ENCODE results near the gene METAP1.
"Not testable (repeated sequence)": the region's sequence is repeated elsewhere in the genome, so short reads cannot be mapped to it uniquely, and the experiment has no call there.

Gene METAP1

DNA sequence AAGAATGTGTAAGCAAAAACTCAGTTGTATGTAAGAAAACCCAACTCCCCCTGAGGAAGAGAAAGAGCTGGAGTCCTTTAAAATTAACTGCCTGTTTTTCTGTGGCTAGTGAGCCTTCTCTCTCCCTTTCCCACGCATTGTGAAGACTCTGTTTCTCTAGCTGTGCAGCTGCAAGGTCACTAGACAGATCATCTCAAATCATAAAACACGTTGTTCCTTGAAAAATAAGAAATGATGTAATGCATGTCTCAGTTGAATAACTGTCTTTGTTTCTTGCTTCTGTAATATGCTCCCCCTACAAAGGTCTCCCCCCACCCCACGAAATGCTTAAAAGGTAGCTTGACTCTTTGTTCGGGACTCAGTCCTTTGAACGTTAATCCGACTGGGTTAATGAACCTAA, 85.3 kb downstream of the METAP1 start:
- DNase-seq (ENCODE audit: low read depth); H3K27me3 ChIP-seq (replicated peaks; ENCODE audit: control insufficient read depth, insufficient read depth, low read length); H3K9me3 ChIP-seq (ENCODE audit: control insufficient read depth, low read length); H3K4me3 ChIP-seq (ENCODE audit: low read length); H3K9ac ChIP-seq (ENCODE audit: low read length): not testable (repeated sequence)
- Histone ChIP-seq H3K4me1 (ENCODE audit: control insufficient read depth, insufficient read depth, low read length) (peaks cover 34% of the 10 kb centered on the region), H3K36me3 (ENCODE audit: control insufficient read depth, insufficient read depth, low read length, severe bottlenecking) (peaks cover 100% of the 10 kb centered on the region)

DNA sequence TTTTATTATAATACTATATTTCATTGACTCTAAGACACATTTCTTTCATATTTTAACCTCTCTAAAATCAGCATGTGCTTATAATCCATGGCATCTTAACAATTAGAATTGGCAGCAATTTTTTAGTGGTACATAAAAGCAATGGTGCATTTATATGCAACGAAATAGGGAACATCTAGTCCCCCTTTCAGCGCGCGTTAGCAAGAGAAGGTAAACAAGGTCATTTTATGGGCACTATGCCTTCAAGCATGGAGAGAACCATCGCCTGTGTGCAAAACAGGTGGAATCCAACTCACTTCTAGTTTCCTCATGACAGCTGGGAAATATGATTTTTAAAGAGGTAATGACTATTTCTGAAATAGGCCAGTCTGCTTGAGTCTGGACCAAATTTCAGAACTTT, 86.7 kb downstream of the METAP1 start:
- Histone ChIP-seq H3K36me3 (ENCODE audit: control insufficient read depth, insufficient read depth, low read length, severe bottlenecking) (peaks cover 90% of the 10 kb centered on the region), H3K9ac (ENCODE audit: low read length) (no peak overlapping the region), H3K4me3 (ENCODE audit: low read length) (no peak overlapping the region)

GRCh38 chr4:99084595-99084994, 89.1 kb downstream of the METAP1 start:
- Histone ChIP-seq H3K4me3 (ENCODE audit: low read length) (no peak overlapping the region), H3K9ac (ENCODE audit: low read length) (no peak overlapping the region), H3K36me3 (ENCODE audit: control insufficient read depth, insufficient read depth, low read length, severe bottlenecking) (peaks cover 66% of the 10 kb centered on the region), H3K9me3 (ENCODE audit: control insufficient read depth, low read length) (no peaks in the 10 kb centered on the region), H3K4me1 (ENCODE audit: control insufficient read depth, insufficient read depth, low read length) (peaks cover 40% of the 10 kb centered on the region), H3K27me3 (replicated peaks; ENCODE audit: control insufficient read depth, insufficient read depth, low read length) (no peaks in the 10 kb centered on the region)
- no peak for DNase-seq (ENCODE audit: low read depth)

More for the DNA sequence above, 86.7 kb downstream of the METAP1 start:
- DNase-seq (ENCODE audit: low read depth) = no peak
- Histone ChIP-seq H3K9me3 (ENCODE audit: control insufficient read depth, low read length) (no peaks in the 10 kb centered on the region), H3K4me1 (ENCODE audit: control insufficient read depth, insufficient read depth, low read length) (peaks cover 45% of the 10 kb centered on the region), H3K27me3 (replicated peaks; ENCODE audit: control insufficient read depth, insufficient read depth, low read length) (no peaks in the 10 kb centered on the region)

DNA sequence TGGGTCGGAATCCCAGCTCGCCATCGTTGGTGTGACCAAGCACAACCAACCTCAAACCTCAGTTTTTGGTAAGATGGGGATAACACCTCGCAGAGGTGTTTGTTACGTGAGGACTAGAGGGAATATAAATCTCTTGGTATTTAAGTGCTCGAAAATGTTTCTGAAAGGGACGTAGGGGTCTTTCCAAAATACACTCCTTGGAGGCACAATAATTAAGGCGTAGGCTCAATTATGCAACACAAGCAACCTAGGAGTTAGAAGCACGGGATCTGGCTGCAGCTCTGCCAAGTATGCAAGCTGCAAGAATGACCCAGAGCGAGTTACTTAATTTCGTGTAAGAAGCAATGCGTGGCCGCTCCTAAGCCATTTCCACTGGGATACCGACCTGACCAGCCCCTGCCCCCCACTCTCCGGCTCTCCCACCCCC, 92.5 kb downstream of the METAP1 start:
- DNase-seq (ENCODE audit: low read depth) = peak; percentile 91
- peaks cover 54% of the 10 kb centered on the region for H3K4me1 ChIP-seq (ENCODE audit: control insufficient read depth, insufficient read depth, low read length)
- H3K9me3 ChIP-seq (ENCODE audit: control insufficient read depth, low read length) = no peaks in the 10 kb centered on the region
- H3K27me3 ChIP-seq (replicated peaks; ENCODE audit: control insufficient read depth, insufficient read depth, low read length) = no peaks in the 10 kb centered on the region
- peak overlapping the region; percentile 100 for H3K9ac ChIP-seq (ENCODE audit: low read length)
- H3K4me3 ChIP-seq (ENCODE audit: low read length) = peak overlapping the region; percentile 100
- peaks cover 31% of the 10 kb centered on the region for H3K36me3 ChIP-seq (ENCODE audit: control insufficient read depth, insufficient read depth, low read length, severe bottlenecking)

DNA sequence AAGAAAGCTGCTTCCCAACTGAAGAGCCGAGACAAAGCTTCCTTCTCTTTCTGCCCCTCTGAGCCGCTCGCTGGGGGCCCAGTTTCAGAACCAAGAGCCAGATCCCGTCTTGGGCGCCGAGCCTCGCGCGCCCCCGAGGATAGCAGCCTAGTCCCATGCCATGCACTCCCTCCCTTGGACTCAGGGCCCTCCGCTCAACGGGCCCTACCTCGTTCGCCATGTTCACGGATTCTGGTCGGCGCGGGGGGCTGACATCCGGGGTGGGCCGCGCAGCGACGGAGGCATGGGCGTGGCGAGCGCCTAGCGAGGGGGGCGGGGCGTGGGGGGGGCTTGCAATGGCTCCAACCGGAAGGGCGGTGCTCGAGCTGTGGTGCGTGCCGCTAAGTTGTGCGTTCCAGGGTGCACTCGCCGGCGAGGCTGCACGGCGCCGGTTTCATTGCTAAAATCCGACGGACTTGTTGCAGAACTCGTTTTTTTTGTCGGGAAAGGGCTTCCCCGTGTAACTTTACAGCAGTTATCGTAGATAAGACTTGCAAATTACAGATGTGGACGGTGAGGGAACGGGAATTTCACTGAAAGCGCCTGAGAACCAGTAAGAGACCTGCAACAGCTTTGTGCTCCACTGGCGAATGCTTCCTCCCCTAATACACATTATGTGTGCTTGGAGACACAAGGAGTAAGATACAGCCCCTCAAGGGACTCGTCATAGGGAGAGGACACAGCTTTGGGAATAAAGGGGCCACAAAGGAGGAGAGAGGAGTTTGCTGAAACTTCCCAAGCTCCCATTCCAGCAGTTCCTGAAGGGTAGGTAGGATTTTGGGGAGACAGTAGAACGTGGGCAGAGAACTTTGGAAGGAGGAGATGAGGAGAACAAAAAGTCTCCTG, 93.2 kb downstream of the METAP1 start, which contains the start of gene ADH5:
TSS of gene ADH5 (minus strand) at position 308 of the 885 bp plus-strand sequence. CDS start at position 220, 88 bp downstream.
- peak; percentile 93 for DNase-seq (ENCODE audit: low read depth)
- peaks cover 56% of the 10 kb centered on the region for H3K4me1 ChIP-seq (ENCODE audit: control insufficient read depth, insufficient read depth, low read length)
- H3K36me3 ChIP-seq (ENCODE audit: control insufficient read depth, insufficient read depth, low read length, severe bottlenecking) = peaks cover 24% of the 10 kb centered on the region
- H3K9ac ChIP-seq (ENCODE audit: low read length) = peak within 1 kb of the TSS; percentile 100
- H3K27me3 ChIP-seq (replicated peaks; ENCODE audit: control insufficient read depth, insufficient read depth, low read length) = no peaks in the 10 kb centered on the region
- H3K4me3 ChIP-seq (ENCODE audit: low read length) = peak within 1 kb of the TSS; percentile 100
- no peaks in the 10 kb centered on the region for H3K9me3 ChIP-seq (ENCODE audit: control insufficient read depth, low read length)

- Histone ChIP-seq H3K36me3 (ENCODE audit: control insufficient read depth, insufficient read depth, low read length, severe bottlenecking) (peaks cover 5% of the 10 kb centered on the region), H3K27me3 (replicated peaks; ENCODE audit: control insufficient read depth, insufficient read depth, low read length) (no peaks in the 10 kb centered on the region), H3K9ac (ENCODE audit: low read length) (peak overlapping the region; percentile 100), H3K4me3 (ENCODE audit: low read length) (peak overlapping the region; percentile 100), H3K4me1 (ENCODE audit: control insufficient read depth, insufficient read depth, low read length) (peaks cover 38% of the 10 kb centered on the region), H3K9me3 (ENCODE audit: control insufficient read depth, low read length) (no peaks in the 10 kb centered on the region)
- peak; percentile 50 for DNase-seq (ENCODE audit: low read depth)
Observed at GRCh38 chr4:99090481-99091215, 95.1 kb downstream of the METAP1 start.

DNA sequence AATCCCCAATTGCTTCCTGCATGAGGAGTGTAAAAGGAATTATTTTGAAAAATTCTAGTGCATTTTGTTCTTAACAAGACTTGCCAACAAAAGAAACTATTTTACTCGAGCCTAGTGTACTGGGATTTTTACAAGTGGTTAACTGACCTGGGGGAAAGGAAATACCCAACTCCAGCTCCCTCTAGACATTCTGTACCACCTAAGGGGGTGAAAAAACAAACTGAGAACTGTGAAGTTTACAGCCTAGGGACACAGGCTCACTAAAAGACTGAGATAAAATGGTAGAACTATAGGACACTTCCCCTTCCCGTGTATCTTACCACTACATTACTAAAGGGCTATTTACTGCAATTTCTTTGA, 95.7 kb downstream of the METAP1 start:
- H3K9me3 ChIP-seq (ENCODE audit: control insufficient read depth, low read length) = no peaks in the 10 kb centered on the region
- H3K4me3 ChIP-seq (ENCODE audit: low read length) = peak overlapping the region; percentile 100

DNA sequence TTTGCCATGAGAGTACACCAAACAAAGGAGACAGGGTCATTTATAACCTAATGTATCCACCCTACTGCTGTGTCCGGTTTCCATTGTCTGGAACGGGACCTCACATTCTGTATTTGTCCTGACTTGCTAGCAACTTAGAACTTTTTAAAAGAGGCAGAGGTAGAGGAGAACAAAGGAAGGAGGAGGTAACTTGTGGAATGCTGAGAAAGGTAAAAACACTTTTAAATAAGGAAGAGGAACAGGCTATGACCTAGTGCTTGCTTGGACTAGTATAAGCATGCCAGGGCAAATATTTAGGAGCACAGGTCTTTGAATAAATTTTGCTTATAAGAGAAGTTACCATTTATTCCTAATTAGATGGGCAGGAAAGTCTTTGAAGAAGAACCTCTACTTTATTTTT, 96.3 kb downstream of the METAP1 start:
- DNase-seq (ENCODE audit: low read depth); H3K9me3 ChIP-seq (ENCODE audit: control insufficient read depth, low read length); H3K36me3 ChIP-seq (ENCODE audit: control insufficient read depth, insufficient read depth, low read length, severe bottlenecking); H3K27me3 ChIP-seq (replicated peaks; ENCODE audit: control insufficient read depth, insufficient read depth, low read length): not testable (repeated sequence)
- peak overlapping the region; percentile 100 for H3K4me3 ChIP-seq (ENCODE audit: low read length)
- peaks cover 28% of the 10 kb centered on the region for H3K4me1 ChIP-seq (ENCODE audit: control insufficient read depth, insufficient read depth, low read length)
- H3K9ac ChIP-seq (ENCODE audit: low read length) = peak overlapping the region; percentile 100

More for the DNA sequence above, 95.7 kb downstream of the METAP1 start:
- Histone ChIP-seq H3K36me3 (ENCODE audit: control insufficient read depth, insufficient read depth, low read length, severe bottlenecking) (no peaks in the 10 kb centered on the region), H3K9ac (ENCODE audit: low read length) (peak overlapping the region; percentile 100), H3K4me1 (ENCODE audit: control insufficient read depth, insufficient read depth, low read length) (peaks cover 33% of the 10 kb centered on the region), H3K27me3 (replicated peaks; ENCODE audit: control insufficient read depth, insufficient read depth, low read length) (no peaks in the 10 kb centered on the region)
- DNase-seq (ENCODE audit: low read depth) = peak; percentile 21

- no peaks in the 10 kb centered on the region for H3K36me3 ChIP-seq (ENCODE audit: control insufficient read depth, insufficient read depth, low read length, severe bottlenecking)
- H3K27me3 ChIP-seq (replicated peaks; ENCODE audit: control insufficient read depth, insufficient read depth, low read length) = no peaks in the 10 kb centered on the region
Observed at GRCh38 chr4:99099311-99099710, 103.8 kb downstream of the METAP1 start.

DNA sequence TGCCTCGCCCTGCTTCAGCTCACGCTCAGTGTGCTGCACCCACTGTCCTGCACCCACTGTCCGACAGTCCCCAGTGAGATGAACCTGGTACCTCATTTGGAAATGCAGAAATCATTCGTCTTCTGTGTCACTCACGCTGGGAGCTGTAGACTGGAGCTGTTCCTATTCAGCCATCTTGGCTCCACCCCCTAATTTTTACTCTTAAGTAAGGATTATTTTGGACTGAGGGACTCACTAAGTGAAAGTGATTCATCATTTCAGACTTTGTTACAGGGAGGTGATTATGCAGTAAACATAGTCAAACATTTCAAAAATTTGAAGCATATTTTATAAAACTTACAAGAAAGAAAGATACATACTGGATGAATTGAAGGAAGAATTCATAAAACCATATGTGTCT, 104.3 kb downstream of the METAP1 start:
- H3K4me1 ChIP-seq (ENCODE audit: control insufficient read depth, insufficient read depth, low read length) = peaks cover 41% of the 10 kb centered on the region
- H3K4me3 ChIP-seq (ENCODE audit: low read length) = peak overlapping the region; percentile 19
- peak overlapping the region; percentile 51 for H3K9ac ChIP-seq (ENCODE audit: low read length)
- peak; percentile 46 for DNase-seq (ENCODE audit: low read depth)
- H3K36me3 ChIP-seq (ENCODE audit: control insufficient read depth, insufficient read depth, low read length, severe bottlenecking); H3K27me3 ChIP-seq (replicated peaks; ENCODE audit: control insufficient read depth, insufficient read depth, low read length); H3K9me3 ChIP-seq (ENCODE audit: control insufficient read depth, low read length): not testable (repeated sequence)

More at GRCh38 chr4:99099311-99099710, 103.8 kb downstream of the METAP1 start:
- no peak for DNase-seq (ENCODE audit: low read depth)
- no peaks in the 10 kb centered on the region for H3K9me3 ChIP-seq (ENCODE audit: control insufficient read depth, low read length)
- H3K4me1 ChIP-seq (ENCODE audit: control insufficient read depth, insufficient read depth, low read length) = peaks cover 39% of the 10 kb centered on the region
- no peak overlapping the region for H3K9ac ChIP-seq (ENCODE audit: low read length)
- H3K4me3 ChIP-seq (ENCODE audit: low read length) = no peak overlapping the region

GRCh38 chr4:99100876-99101275, 105.4 kb downstream of the METAP1 start:
- H3K36me3 ChIP-seq (ENCODE audit: control insufficient read depth, insufficient read depth, low read length, severe bottlenecking) = no peaks in the 10 kb centered on the region
- no peaks in the 10 kb centered on the region for H3K27me3 ChIP-seq (replicated peaks; ENCODE audit: control insufficient read depth, insufficient read depth, low read length)
- no peak overlapping the region for H3K4me3 ChIP-seq (ENCODE audit: low read length)
- DNase-seq (ENCODE audit: low read depth) = peak; percentile 31
- no peaks in the 10 kb centered on the region for H3K9me3 ChIP-seq (ENCODE audit: control insufficient read depth, low read length)
- H3K9ac ChIP-seq (ENCODE audit: low read length) = peak overlapping the region; percentile 56
- peaks cover 41% of the 10 kb centered on the region for H3K4me1 ChIP-seq (ENCODE audit: control insufficient read depth, insufficient read depth, low read length)

Measured in adipocyte (in vitro differentiated cells).